DMS153 treated with DMSO at 0.1 percent for 48 hours (cell line): ENCODE results near the gene KCTD1.

Source experiments
- DNase-seq: peaks from one replicate; lab custom pipeline; 2025; ENCODE audit not compliant: unreplicated experiment; lab: John Stamatoyannopoulos, UW

The KCTD1 gene

GRCh38 chr18:26432651-26433424 is 115.5 kb downstream of the KCTD1 start:
- DNase-seq: no peak

- DNase-seq: no peak
Measured at GRCh38 chr18:26429535-26430226, 118.7 kb downstream of the KCTD1 start.

- DNase-seq: no peak
Measured at GRCh38 chr18:26425148-26425531, 123.2 kb downstream of the KCTD1 start.

- no peak for DNase-seq
Measured at GRCh38 chr18:26424428-26425147, 123.8 kb downstream of the KCTD1 start.

GRCh38 chr18:26422472-26423162 is 125.7 kb downstream of the KCTD1 start:
- DNase-seq: no peak

- no peak for DNase-seq
Measured at GRCh38 chr18:26421931-26422330, 126.4 kb downstream of the KCTD1 start.

- DNase-seq: no peak
Measured at GRCh38 chr18:26421503-26421902, 126.8 kb downstream of the KCTD1 start.

GRCh38 chr18:26419746-26420145 is 128.6 kb downstream of the KCTD1 start:
- DNase-seq: no peak

GRCh38 chr18:26418225-26418624 is 130.1 kb downstream of the KCTD1 start:
- no peak for DNase-seq

GRCh38 chr18:26417190-26417589 is 131.2 kb downstream of the KCTD1 start:
- DNase-seq: no peak

- no peak for DNase-seq
Measured at GRCh38 chr18:26416652-26417150, 131.7 kb downstream of the KCTD1 start.

- no peak for DNase-seq
Measured at GRCh38 chr18:26415631-26416030, 132.7 kb downstream of the KCTD1 start.

GRCh38 chr18:26414901-26415440 is 133.4 kb downstream of the KCTD1 start:
- DNase-seq: no peak

- no peak for DNase-seq
Measured at GRCh38 chr18:26409091-26409490, 139.3 kb downstream of the KCTD1 start.

GRCh38 chr18:26407736-26408601 is 140.4 kb downstream of the KCTD1 start:
- DNase-seq: no peak

- no peak for DNase-seq
Measured at GRCh38 chr18:26406854-26407517, 141.4 kb downstream of the KCTD1 start.

GRCh38 chr18:26406324-26406723 is 142.0 kb downstream of the KCTD1 start:
- no peak for DNase-seq

GRCh38 chr18:26405190-26405801 is 143.1 kb downstream of the KCTD1 start:
- DNase-seq: peak; percentile 32
